ENCODE measurements around the gene MSLN.

DNA sequence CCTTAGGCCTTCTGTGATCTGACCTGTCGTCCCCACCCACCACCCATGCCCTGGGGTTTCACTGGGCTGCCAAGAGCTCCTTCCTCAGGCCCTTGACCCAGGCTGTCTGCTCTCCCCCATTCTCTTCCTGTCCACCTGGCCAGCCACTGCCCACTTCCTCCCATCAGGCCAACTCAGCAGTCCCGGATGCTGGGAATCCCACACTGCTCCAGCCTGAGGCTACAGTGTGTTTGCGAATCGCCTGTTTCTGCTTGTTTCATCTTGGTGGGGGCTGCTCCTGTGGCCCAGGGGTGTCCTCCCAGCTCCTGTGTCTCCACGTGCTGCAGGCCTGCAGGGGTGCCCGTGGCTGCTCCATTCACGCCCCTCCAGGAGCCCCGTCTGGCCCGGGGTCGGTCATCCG, 46.5 kb upstream of the MSLN start:
- TF ChIP-seq EZH2 (conservative IDR thresholded peaks at IDR 0.05; ENCODE audit: low read depth, low read length) (no peak), ZBTB38 (CRISPR knock-in tag; IDR thresholded peaks at IDR 0.05) (no peak), ZNF557 (CRISPR knock-in tag; IDR thresholded peaks at IDR 0.05) (no peak), TAF1 (CRISPR knock-in tag; IDR thresholded peaks at IDR 0.05) (no peak), ZNF512 (CRISPR knock-in tag; IDR thresholded peaks at IDR 0.05) (no peak), MXD4 (CRISPR knock-in tag; IDR thresholded peaks at IDR 0.05) (no peak), ZNF782 (CRISPR knock-in tag; IDR thresholded peaks at IDR 0.05; ENCODE audit: borderline replicate concordance) (no peak), PHB2 (IDR thresholded peaks at IDR 0.05; ENCODE audit: partially characterized antibody) (no peak), CTCF (CRISPR knock-in tag; IDR thresholded peaks at IDR 0.05) (no peak)
- TF ChIP-seq, protein P1, sequence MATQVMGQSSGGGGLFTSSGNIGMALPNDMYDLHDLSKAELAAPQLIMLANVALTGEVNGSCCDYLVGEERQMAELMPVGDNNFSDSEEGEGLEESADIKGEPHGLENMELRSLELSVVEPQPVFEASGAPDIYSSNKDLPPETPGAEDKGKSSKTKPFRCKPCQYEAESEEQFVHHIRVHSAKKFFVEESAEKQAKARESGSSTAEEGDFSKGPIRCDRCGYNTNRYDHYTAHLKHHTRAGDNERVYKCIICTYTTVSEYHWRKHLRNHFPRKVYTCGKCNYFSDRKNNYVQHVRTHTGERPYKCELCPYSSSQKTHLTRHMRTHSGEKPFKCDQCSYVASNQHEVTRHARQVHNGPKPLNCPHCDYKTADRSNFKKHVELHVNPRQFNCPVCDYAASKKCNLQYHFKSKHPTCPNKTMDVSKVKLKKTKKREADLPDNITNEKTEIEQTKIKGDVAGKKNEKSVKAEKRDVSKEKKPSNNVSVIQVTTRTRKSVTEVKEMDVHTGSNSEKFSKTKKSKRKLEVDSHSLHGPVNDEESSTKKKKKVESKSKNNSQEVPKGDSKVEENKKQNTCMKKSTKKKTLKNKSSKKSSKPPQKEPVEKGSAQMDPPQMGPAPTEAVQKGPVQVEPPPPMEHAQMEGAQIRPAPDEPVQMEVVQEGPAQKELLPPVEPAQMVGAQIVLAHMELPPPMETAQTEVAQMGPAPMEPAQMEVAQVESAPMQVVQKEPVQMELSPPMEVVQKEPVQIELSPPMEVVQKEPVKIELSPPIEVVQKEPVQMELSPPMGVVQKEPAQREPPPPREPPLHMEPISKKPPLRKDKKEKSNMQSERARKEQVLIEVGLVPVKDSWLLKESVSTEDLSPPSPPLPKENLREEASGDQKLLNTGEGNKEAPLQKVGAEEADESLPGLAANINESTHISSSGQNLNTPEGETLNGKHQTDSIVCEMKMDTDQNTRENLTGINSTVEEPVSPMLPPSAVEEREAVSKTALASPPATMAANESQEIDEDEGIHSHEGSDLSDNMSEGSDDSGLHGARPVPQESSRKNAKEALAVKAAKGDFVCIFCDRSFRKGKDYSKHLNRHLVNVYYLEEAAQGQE (IDR thresholded peaks at IDR 0.05; ENCODE audit: borderline replicate concordance in 1 of 2, low read depth in 1 of 2, low read length in 2 of 2): no peak
- TF ChIP-seq, protein P2, sequence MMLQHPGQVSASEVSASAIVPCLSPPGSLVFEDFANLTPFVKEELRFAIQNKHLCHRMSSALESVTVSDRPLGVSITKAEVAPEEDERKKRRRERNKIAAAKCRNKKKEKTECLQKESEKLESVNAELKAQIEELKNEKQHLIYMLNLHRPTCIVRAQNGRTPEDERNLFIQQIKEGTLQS (CRISPR knock-in tag; IDR thresholded peaks at IDR 0.05): no peak
- TF ChIP-seq, protein P3, sequence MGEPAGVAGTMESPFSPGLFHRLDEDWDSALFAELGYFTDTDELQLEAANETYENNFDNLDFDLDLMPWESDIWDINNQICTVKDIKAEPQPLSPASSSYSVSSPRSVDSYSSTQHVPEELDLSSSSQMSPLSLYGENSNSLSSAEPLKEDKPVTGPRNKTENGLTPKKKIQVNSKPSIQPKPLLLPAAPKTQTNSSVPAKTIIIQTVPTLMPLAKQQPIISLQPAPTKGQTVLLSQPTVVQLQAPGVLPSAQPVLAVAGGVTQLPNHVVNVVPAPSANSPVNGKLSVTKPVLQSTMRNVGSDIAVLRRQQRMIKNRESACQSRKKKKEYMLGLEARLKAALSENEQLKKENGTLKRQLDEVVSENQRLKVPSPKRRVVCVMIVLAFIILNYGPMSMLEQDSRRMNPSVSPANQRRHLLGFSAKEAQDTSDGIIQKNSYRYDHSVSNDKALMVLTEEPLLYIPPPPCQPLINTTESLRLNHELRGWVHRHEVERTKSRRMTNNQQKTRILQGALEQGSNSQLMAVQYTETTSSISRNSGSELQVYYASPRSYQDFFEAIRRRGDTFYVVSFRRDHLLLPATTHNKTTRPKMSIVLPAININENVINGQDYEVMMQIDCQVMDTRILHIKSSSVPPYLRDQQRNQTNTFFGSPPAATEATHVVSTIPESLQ (CRISPR knock-in tag; conservative IDR thresholded peaks at IDR 0.05): no peak
- TF ChIP-seq, protein P4, sequence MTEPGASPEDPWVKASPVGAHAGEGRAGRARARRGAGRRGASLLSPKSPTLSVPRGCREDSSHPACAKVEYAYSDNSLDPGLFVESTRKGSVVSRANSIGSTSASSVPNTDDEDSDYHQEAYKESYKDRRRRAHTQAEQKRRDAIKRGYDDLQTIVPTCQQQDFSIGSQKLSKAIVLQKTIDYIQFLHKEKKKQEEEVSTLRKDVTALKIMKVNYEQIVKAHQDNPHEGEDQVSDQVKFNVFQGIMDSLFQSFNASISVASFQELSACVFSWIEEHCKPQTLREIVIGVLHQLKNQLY (CRISPR knock-in tag; IDR thresholded peaks at IDR 0.05): no peak

All from HepG2 (cell line).